ENCODE data around the gene FOXC2. TPM values are rescaled to one million over a fixed set of nuclear protein-coding genes. Genes with fewer than 3 reads are reported as not detected.

FOXC2 gene
- total and polyA plus RNA-seq, 2 experiments from 2014 or later: 1.2 to 2.5 TPM

DNA sequence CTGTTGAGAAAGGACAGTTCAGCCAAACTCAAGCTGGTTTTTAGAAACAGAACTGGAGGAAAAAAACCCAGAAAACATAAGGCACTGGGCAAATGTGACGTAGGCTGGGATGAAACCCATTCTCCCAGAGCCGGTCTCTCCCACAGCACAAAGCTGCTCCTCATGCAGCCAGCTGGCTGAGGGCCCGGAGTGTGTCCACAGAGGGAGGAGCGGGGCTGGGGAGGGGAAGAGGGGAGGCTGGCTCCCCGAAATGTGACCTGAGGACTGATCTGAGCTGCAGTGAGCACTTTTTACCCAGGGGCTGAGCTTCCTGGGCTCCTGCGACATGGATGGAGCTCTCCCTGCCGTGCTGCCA, 35.5 kb upstream of the FOXC2 start:
- no peaks in the 10 kb centered on the region for H3F3A ChIP-seq (ENCODE audit: insufficient read depth)
- H2AFZ ChIP-seq: no peak overlapping the region
- WGBS, 2 experiments (ENCODE audit: low coverage in 1 of 2, low lambda C conversion rate in 2 of 2, missing lambda C conversion rate in 2 of 2): 82 to 83% methylated on average over 5 to 7 of the region's 7 CpGs
- no peaks in the 10 kb centered on the region for H4K20me1 ChIP-seq (ENCODE audit: insufficient read depth)
- H3K4me3 ChIP-seq: no peak overlapping the region
- H3K36me3 ChIP-seq (ENCODE audit: low read depth): no peaks in the 10 kb centered on the region
- H3K9me3 ChIP-seq (ENCODE audit: low read depth): no peaks in the 10 kb centered on the region
- H3K79me2 ChIP-seq (ENCODE audit: insufficient read depth): no peaks in the 10 kb centered on the region
- no peaks in the 10 kb centered on the region for H3K27me3 ChIP-seq (replicated peaks; ENCODE audit: insufficient read depth)
- no peaks in the 10 kb centered on the region for H3K4me1 ChIP-seq (ENCODE audit: insufficient read depth)
- no peak for DNase-seq
- H3K4me2 ChIP-seq (ENCODE audit: unreplicated experiment): no peak overlapping the region
- in situ Hi-C loops (cut with MboI): no loop called here
- no peak for TF ChIP-seq EZH2 (IDR thresholded peaks at IDR 0.05; ENCODE audit: insufficient read depth, poor library complexity, severe bottlenecking)
- no peak for TF ChIP-seq EZH2phosphoT487 (IDR thresholded peaks at IDR 0.05; ENCODE audit: insufficient read depth, low read depth)
- no peaks in the 10 kb centered on the region for H3K9me2 ChIP-seq (ENCODE audit: insufficient read depth)
- no peak overlapping the region for H3K27ac ChIP-seq
- H3K9ac ChIP-seq: no peak overlapping the region

DNA sequence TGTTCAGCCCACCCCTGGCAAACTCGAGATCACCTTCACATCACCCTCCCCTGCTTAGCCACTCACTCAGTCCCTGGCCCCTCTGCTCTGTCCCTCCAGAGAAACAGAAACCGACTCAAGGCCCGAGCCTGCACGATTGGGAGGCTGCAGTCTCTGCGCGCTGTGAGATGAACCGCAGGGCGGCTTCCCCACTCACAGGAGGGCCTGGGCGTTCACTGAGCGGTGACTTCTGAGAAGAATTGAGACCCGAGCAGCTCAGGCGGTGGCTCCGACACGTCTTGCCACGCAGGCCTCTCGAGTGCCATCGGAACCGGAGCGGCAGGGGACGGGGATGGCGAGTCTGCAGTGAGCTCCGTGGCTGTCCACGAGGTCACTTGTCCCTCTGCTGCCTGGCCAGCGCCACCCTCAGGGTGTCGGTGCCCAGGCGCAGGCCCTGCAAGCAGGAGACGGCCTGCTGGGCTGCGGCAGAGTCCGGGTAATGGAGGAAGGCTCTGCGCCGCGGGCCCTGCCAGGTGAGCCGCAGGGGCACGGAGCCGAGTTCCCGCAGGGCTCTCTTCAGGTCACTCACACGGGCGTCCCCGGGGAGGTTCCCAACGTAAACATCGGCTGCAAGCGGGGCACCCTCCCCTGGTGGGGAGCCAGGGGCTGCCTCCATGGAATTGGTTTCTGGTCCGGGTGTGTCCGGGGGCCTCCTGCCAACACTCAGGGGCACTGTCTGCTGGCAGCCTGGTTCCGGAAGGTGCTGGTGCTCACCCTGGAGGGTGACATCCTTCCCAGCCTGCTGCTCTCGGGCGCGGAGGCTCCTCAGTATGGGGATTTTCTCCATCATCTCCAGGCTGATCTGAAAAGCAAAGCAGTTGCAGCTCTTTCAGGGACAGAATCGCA, 34.7 kb upstream of the FOXC2 start:
- in situ Hi-C loops (cut with MboI): no loop called here
- no peaks in the 10 kb centered on the region for H3K79me2 ChIP-seq (ENCODE audit: insufficient read depth)

DNA sequence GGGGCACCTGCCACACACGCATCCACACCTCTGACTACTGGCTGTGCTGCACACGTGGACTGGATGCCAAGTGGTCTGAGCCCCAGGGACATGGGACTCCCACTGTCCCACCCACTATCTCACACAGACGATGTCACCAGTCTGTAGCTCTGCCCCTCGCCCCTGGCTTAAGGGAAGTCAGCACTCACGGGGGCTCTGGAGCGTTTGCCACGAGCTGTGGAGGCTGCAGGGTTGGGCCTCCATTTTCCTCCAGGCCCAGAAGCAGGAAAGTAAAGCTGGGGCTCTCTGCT, 34.2 kb upstream of the FOXC2 start:
- DNase-seq: no peak
- Histone ChIP-seq H3K79me2 (ENCODE audit: insufficient read depth) (no peaks in the 10 kb centered on the region), H3K9me2 (ENCODE audit: insufficient read depth) (no peaks in the 10 kb centered on the region), H3K36me3 (ENCODE audit: low read depth) (no peaks in the 10 kb centered on the region), H3K4me1 (ENCODE audit: insufficient read depth) (no peaks in the 10 kb centered on the region), H3K27me3 (replicated peaks; ENCODE audit: insufficient read depth) (no peaks in the 10 kb centered on the region), H3K9me3 (ENCODE audit: low read depth) (no peaks in the 10 kb centered on the region), H3K4me3 (no peak overlapping the region), H3F3A (ENCODE audit: insufficient read depth) (no peaks in the 10 kb centered on the region), H3K27ac (no peak overlapping the region), H3K4me2 (ENCODE audit: unreplicated experiment) (no peak overlapping the region), H2AFZ (no peak overlapping the region), H4K20me1 (ENCODE audit: insufficient read depth) (no peaks in the 10 kb centered on the region), H3K9ac (no peak overlapping the region)
- TF ChIP-seq EZH2phosphoT487 (IDR thresholded peaks at IDR 0.05; ENCODE audit: insufficient read depth, low read depth) (no peak), EZH2 (IDR thresholded peaks at IDR 0.05; ENCODE audit: insufficient read depth, poor library complexity, severe bottlenecking) (no peak)
- WGBS, 2 experiments (ENCODE audit: low coverage in 1 of 2, low lambda C conversion rate in 2 of 2, missing lambda C conversion rate in 2 of 2): 92 to 96% methylated on average over 7 of the region's 7 CpGs
- in situ Hi-C loops (cut with MboI): no loop called here

More for the DNA sequence above, 34.7 kb upstream of the FOXC2 start:
- no peak for DNase-seq
- Histone ChIP-seq H4K20me1 (ENCODE audit: insufficient read depth) (no peaks in the 10 kb centered on the region), H3K9me2 (ENCODE audit: insufficient read depth) (no peaks in the 10 kb centered on the region), H3K27ac (no peak overlapping the region), H3K4me3 (no peak overlapping the region), H3K36me3 (ENCODE audit: low read depth) (no peaks in the 10 kb centered on the region), H3K4me2 (ENCODE audit: unreplicated experiment) (no peak overlapping the region), H3F3A (ENCODE audit: insufficient read depth) (no peaks in the 10 kb centered on the region), H2AFZ (no peak overlapping the region), H3K9me3 (ENCODE audit: low read depth) (no peaks in the 10 kb centered on the region), H3K4me1 (ENCODE audit: insufficient read depth) (no peaks in the 10 kb centered on the region), H3K9ac (no peak overlapping the region), H3K27me3 (replicated peaks; ENCODE audit: insufficient read depth) (no peaks in the 10 kb centered on the region)
- 91 to 92% methylated on average over 47 to 49 of the region's 49 CpGs for WGBS, 2 experiments (ENCODE audit: low coverage in 1 of 2, low lambda C conversion rate in 2 of 2, missing lambda C conversion rate in 2 of 2)
- TF ChIP-seq EZH2 (IDR thresholded peaks at IDR 0.05; ENCODE audit: insufficient read depth, poor library complexity, severe bottlenecking) (no peak), EZH2phosphoT487 (IDR thresholded peaks at IDR 0.05; ENCODE audit: insufficient read depth, low read depth) (no peak)

DNA sequence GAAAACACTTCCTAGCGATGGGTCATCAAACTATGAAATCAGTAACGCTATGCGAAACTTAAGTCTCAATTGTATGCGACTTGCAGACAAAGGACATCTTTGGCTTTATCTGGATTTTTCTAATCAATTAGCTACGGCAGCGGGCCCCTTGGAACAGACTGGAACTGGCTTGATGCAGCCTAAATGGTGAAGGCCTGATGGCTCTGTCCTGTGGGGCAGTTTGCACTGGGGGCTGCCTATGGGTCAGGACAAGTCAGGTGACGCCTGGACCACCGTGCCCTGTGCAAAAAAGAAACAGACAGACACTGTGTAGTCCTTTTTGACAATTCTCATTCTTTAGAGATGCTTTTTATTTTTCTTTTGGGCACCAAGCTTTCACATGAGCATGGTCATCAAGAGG, 33.6 kb upstream of the FOXC2 start:
- 96% methylated on average over 8 of the region's 8 CpGs for WGBS, 2 experiments (ENCODE audit: low coverage in 1 of 2, low lambda C conversion rate in 2 of 2, missing lambda C conversion rate in 2 of 2)
- Histone ChIP-seq H3K36me3 (ENCODE audit: low read depth) (no peaks in the 10 kb centered on the region; the same call in 1 of the 2 replicates), H3K27me3 (replicated peaks; ENCODE audit: insufficient read depth) (no peaks in the 10 kb centered on the region), H3K4me3 (no peak overlapping the region), H3K4me2 (ENCODE audit: unreplicated experiment) (no peak overlapping the region), H3K4me1 (ENCODE audit: insufficient read depth) (no peaks in the 10 kb centered on the region), H3F3A (ENCODE audit: insufficient read depth) (no peaks in the 10 kb centered on the region), H3K79me2 (ENCODE audit: insufficient read depth) (no peaks in the 10 kb centered on the region), H4K20me1 (ENCODE audit: insufficient read depth) (no peaks in the 10 kb centered on the region), H3K9me2 (ENCODE audit: insufficient read depth) (no peaks in the 10 kb centered on the region), H3K9me3 (ENCODE audit: low read depth) (no peaks in the 10 kb centered on the region), H3K9ac (no peak overlapping the region), H3K27ac (no peak overlapping the region), H2AFZ (no peak overlapping the region)
- no peak for DNase-seq
- TF ChIP-seq EZH2 (IDR thresholded peaks at IDR 0.05; ENCODE audit: insufficient read depth, poor library complexity, severe bottlenecking) (no peak), EZH2phosphoT487 (IDR thresholded peaks at IDR 0.05; ENCODE audit: insufficient read depth, low read depth) (no peak)
- in situ Hi-C loops (cut with MboI): no loop called here

All from GM23248 (cell line).